Activated CD4-positive, alpha-beta T cell treated with anti-CD3 and anti-CD28 coated beads, Interleukin-2, amount 50 U/mL, for 1 hour (primary cell): ENCODE measurements around the gene DRG2.

Source experiments
- DNase-seq: peaks from one replicate; pipeline ENCODE4 v3.0.0-alpha.2; 2020

The DRG2 gene, protein sequence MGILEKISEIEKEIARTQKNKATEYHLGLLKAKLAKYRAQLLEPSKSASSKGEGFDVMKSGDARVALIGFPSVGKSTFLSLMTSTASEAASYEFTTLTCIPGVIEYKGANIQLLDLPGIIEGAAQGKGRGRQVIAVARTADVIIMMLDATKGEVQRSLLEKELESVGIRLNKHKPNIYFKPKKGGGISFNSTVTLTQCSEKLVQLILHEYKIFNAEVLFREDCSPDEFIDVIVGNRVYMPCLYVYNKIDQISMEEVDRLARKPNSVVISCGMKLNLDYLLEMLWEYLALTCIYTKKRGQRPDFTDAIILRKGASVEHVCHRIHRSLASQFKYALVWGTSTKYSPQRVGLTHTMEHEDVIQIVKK

DNA sequence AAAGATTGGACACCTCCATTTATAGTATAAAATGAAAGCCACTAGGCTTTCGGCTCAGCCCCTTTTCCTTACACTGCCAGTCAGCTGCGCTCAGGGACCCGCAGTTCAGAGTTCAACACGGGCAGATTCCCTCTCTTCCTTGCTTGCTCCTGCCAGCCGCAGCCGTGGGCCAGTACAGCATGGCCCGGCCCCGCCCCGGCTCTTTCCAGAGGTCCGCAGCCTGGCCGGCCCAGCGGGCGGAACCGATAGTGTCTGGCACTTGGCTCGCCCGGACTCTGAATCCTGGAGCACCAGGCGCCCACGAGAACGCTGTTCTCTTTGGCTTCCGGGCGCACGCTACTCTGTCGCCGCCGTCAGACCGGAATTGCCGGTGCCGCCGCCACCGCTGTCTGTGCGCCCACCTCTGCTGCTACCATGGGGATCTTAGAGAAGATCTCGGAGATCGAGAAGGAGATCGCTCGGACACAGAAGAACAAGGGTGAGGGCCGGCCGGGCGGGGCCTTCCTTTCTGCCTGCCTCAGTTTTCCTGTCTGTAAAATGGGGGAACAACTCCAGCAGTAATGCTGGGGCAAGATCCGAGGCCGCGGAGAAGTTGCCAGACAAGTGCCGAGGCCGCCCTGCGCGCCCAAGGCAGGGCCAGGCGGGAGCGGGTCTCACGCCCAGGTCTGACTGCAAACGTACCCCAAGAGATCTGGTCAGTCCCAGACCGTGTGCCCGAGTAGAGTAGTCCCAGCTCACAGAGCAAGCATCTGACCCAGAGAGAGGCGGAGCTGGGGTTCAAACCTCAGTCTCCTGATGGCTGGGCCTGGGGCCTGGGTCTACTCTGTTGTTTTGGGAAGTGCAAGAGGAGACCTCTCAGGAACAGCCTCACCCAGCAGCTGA lies at the start of gene DRG2:
Gene DRG2, plus strand, starts transcription at position 339 of the 882 bp plus-strand sequence. Its CDS starts 76 bp downstream, at position 415.
- peak; percentile 86 for DNase-seq

DNA sequence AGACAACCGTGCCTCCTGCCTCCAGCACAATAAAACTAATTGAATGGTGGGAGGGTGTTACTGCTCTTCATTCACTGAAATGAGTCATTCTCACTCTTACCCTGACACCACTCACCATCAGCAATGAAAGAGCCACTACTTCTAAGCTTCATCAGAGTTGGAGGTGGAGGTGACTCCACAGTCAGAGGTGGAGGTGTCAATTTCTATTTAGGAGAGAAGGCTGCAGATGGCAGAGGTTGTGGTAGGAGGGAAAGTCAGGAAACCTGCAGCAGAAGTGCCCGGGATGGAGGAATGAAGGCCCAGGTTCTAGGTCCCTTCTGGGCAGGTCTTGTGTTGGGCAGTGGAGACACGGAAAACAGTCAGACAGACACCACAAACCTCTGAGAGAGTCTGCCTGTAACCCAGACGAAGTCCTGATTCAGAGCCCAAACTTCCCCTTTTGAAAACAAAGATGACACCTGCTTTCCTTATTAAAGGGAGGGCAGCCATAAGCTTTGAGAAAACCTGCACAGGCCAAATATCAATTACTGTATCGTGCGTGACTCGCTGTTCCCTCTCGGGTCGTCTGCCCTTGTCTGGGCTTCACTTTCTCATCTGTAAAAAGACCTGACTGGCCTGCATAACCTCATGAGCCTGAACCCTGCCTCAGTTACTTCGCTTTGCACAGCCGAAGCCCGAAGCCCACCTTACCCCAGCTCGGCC lies 49.4 kb upstream of the DRG2 start:
- DNase-seq: no peak

DNA sequence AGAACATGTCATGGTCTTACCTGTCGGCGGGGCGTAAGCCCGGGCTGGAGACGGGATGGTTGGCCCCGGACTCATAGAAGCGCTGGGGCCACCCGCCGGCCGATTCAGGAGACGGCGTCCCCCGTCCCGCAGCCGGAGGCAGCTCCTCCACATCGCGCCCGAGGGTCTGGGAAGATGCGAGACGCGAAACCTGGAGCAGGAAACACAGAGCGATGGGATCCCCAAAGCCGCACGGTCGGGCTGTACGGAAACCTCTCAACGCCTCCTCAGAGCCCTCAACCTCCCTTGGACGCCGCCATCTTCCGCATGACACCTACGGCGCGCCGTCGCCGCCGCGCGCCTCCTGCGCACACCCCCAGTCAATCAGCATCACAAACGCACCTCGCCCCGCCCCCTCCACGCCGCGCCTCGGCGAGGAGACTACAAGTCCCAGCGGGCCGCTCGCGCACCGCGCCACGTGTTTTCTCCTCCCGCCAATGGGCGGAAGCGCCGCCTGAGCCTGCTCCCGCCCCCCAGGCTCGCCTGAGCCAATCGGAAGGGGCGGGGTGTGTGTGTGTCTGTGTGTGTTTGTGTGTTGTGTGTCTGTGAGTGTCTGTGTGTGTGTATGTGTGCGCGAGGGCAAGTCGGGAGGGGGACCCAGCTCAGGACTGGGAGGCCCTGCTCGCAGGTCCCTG lies 48.8 kb upstream of the DRG2 start, which contains the start of the genes ATPAF2 and GID4:
Gene ATPAF2, minus strand, starts transcription at position 308 of the 674 bp plus-strand sequence. Its CDS starts 155 bp downstream, at position 153.
Gene GID4, plus strand, starts transcription at position 548 of the 674 bp plus-strand sequence. Its CDS starts 57 bp downstream, at position 605.
- peak; percentile 99 for DNase-seq

DNA sequence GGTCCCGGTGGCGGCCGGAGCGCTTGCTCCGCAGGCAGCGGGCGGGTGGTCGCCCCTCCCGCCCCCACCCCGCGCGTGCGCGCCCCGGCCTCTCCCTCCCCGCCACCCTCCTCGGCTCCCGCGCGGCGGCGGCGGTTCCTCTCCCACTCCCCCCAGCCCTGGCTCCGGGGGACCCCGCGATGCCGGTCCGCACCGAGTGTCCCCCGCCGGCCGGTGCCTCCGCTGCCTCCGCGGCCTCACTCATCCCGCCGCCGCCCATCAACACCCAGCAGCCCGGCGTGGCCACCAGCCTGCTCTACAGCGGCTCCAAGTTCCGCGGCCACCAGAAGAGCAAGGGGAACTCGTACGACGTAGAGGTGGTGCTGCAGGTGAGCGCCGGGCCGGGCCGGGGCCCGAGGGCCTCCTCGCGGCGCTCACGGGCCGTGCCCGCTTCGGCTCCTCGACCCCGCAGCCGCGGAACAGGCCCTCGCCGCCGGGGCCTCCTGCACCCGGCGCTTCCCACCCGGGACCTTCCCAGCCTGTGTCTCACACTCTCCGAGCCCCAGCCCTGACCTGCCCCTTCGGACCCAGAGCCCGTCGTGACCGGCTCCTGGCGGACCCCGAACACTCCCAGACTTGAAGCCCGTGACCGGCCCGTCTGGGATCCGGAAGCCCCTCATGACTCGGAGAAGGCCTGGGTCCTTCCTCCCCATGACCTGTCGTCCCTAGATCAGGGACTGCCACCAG lies 48.0 kb upstream of the DRG2 start:
- no peak for DNase-seq

DNA sequence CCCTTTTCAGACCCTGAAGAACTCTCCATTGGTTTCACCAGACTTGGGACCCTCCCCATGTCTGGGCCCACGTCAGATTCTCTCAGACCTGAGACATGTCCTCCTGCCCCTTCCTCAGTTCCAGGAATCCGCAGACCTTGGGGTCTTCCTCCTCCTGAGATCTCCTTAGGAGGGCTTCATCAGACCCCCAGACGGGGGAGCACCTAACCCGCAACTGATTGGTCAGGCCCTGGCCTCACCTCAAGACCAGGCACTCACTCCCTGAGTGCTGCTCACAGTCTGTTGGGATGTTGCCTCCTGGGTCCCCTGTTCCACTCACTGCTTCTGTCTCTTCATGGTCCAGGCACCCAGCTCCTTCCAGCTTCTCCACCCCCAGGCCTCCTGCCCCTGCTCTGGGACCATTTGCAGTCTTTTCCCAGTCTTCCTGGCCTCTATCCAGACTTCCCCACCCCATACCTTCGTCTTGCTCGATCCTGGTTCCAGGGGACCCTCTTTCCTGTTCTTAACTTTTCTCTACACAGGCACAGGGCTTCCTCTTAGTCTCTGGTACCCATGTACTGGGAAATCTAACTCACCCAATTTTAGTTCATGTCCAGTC lies 47.4 kb upstream of the DRG2 start:
- DNase-seq: no peak

DNA sequence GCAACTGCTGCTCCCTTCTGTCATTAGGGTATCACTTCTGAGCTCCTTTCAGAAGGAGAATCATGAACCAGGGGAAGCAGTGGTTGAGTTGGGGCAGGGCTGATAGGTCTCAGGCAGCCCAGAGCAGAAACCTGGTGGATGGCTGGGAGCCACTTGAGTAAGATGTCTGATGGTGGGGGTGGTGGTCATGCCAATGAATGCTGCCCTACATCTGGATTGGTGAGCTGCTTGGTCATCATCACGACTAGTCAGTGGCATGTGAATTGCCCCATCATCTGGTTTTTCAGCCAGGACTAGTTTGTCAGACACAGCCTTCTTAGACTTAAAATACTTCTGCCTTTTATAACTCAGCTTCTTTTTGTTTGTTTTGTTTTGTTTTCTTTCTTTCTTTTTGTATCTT lies 46.0 kb upstream of the DRG2 start:
- no peak for DNase-seq

DNA sequence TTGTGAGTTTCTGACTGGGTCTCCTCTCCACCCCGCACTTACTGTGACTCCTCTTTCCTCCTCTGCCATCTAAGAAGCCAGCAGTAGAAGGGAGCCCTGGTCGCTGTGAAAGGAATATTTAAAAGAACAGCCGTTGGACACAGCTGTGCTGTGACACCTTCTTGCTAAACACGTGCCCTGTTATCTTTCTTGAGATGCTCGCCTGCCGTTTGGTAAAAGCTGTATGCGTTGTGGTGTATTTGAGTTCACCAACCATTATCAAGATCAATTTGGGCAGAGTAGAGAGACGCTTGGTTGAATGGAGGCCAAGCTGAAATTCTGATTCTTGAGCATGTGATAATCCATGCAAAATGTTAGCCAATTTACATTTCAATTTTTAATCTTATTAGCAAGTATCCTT lies 44.8 kb upstream of the DRG2 start:
- DNase-seq: no peak

DNA sequence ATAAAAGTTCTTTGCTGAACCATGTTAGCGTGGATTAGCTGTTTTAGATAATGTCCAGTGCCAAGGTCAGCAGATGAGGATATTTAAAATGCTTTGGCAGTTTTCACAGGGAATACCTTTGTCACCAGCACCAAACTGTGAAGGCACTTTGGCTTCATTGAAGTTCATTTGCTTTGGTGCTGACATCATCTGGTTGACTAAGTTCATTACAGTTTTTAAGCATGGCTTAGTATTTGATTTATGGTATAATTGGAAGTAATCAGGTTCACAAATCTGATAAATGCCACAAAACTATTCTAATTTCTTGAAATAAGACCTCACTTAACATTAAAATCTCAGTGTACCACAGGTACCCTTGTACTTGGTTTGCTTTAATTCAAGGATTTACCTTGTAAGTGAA lies 44.3 kb upstream of the DRG2 start:
- no peak for DNase-seq

DNA sequence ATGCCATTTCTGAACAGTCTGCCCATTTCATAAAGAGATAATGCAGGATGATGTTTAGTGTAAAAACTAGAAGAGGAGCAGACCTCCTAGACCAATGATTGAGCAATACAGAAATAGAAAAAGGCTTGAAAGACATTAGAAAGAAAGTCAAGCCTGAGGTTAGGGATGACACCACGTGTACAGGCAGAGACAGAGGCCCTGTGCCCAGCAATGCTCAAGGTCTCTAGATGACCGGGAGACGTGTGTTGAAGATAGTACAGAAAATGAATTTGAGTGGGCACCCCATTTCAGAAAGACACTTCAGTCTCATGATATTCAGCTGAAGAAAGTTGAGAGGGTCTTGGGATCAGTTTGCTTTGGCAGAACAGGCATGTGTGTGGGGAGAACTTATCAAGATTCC lies 43.1 kb upstream of the DRG2 start:
- no peak for DNase-seq

DNA sequence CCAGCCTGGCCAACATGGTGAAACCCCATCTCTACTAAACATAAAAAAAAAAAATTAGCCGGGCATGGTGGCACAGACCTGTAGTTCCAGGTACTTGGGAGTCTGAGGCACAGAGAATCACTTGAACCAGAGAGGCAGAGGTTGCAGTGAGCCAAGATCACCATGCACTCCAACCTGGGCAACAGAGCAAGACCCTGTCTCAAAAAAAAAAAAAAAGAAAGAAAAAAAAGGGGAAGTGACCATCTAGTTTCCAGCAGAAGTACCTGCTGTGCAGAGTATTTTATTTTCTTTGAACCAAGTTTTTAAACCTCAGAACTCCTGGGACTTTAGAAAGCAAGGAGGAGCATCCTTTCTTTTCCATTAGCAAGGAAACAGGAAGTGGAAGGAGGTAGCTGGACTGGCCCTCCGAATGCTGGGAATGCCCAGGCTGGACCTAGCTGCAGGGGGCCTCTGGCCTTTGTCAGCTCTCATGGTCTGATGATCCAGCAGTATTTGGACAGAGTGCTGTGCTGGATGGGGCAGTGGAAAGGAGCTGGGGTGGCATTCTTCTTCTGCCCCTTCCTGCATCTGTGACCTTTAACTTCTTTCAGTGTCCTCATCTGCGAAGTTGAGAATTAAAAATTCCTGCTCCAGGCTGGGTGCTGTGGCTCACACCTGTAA lies 41.9 kb upstream of the DRG2 start:
- no peak for DNase-seq

DNA sequence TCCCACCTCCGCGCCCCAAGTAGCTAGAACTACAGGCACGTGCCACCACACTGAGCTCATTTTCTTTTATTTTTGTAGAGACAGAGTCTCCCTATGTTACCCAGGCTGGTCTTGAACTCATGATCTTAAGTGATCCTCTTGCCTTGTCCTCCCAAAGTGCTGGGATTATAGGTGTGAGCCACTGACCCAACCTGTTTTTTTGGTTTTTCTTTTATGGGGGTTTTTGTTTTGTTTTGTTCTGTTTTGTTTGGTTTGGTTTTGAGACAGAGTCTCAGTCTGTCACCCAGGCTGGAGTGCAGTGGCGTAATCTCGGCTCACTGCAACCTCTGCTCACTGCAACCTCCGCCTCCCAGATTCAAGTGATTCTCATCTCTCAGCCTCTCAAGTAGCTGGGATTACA lies 32.2 kb upstream of the DRG2 start:
- no peak for DNase-seq

DNA sequence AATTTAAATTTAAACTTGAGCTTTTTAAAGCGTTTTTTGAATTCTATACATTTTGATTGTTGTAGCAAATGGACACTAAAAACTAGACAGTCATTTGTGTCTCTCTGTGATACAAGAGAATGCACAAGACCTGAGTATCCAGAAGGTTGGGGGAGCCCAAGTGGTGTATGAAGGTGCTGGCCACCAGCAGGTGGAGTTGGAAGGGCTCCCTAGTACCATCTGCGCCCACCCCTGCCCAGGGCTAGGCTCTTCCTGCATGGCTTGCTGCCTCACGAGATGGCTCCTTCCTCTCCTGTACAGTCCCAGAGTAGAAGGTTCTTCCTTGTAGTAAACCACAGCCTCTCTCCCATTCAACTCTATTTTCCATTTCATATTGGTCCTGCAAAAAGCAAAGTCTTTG lies 31.5 kb upstream of the DRG2 start:
- no peak for DNase-seq

DNA sequence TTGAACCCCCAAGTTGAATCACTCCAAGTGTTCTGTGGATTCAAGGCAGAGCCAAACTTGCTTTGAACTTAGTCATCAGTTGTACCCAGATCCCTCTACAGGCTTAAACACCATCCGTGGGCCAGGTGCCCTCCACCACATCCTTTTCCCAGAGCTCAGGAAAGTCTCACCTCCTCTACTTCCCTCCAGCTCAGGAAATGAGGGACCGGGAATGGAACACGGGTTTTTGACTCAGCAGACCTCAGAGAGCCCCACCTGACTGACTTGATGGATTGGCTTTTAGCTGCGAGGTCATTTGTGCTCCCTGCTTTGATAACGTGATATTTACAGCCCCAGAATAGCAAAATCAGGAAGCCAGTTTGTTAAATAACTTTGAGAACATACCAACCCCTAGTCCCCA lies 28.5 kb upstream of the DRG2 start:
- no peak for DNase-seq

DNA sequence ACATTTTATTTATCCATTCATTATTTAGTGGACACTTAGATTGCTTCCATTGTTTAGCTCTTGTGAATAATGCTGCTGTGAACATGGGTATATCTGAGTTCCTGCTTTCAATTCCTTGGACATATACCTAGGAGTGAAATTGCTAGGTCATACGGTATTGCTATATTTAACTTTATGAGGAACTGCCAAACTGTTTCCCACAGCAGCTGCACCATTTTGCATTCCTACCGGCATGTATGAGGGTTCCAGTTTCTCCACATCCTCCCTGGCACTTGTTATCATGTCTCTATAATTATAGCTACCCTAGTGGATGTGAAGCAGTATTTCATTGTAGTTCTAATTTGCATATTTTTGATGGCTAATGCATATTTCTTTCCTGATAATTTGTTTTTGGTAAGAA lies 23.7 kb upstream of the DRG2 start:
- no peak for DNase-seq

DNA sequence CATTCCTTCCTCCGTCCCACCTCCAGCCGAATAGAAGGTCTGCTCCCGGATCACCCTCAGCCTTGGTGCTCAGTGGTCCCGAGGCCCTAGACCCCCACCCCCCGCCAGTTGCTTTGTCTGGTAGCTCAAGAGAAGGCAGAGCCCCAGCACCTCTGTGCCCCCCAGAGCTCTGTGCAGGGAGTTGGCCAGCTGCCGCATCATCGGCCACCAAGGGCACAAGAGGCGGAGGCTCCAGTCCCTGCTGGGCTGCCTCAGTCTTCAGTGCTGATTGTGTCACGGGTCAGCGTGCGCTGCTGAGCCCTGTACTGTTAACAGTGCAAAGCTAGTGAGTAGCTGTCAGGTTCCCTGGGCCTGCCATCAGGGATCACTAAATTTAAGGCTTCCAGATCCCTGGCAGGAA lies 22.2 kb upstream of the DRG2 start:
- no peak for DNase-seq

DNA sequence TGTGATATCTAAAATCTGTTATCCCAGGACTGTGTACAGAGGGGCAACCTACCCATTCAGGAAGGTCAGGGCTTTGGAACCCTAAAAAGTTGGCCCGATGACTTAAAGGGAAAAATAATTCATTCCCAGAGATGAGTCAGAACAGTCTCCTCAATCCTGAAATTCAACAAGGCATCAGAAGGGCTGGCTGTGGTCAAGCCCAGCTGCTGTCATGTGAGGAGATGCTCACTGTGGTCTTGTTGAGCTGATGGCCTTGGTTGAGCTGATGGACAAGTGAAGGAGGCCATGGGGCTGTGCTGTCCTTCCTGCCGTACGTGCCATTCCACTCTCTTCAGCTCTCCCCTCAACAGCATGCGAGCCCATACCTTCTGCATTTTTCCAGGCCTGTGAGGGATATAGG lies 20.9 kb upstream of the DRG2 start:
- DNase-seq: no peak

DNA sequence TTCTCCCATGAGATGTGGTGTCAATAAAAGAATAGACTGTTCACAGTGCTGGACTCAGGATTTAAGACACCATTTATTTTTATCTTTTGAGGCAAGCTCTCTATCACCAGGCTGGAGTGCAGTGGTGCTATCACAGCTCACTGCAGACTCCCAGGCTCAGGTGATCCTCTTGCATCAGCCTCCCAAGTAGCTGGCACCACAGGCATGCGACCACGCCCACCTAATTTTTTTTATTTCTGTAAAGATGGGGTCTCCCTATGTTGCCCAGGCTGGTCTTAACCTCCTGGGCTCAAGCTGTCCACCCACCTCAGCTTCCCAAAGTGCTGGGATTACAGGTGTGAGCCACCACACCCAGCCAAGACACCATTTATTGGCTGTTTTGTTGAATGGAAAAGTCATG lies 18.6 kb upstream of the DRG2 start:
- no peak for DNase-seq

DNA sequence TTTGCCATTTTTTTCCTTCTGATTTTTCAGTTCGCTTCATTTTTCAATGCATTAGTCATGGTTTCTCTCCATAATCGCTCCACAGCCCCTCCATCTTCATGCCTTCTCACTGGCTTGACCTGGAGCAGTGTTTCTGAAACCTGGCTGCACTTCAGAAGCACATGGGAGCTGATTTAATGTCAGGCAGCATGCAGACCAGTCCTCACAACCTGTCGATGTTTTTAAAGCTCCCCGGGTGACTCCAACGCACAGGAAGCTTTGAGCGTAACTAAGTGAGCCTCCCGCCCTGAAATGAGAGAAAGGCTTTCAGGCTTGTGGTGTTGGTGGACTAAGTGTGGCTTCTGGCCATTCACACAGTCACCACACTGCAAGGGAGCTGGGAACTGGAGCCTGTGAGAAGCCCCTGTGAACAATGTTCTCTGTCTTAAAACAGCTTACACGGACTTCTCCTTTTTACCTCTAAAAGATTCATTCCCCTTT lies 16.8 kb upstream of the DRG2 start:
- DNase-seq: no peak

DNA sequence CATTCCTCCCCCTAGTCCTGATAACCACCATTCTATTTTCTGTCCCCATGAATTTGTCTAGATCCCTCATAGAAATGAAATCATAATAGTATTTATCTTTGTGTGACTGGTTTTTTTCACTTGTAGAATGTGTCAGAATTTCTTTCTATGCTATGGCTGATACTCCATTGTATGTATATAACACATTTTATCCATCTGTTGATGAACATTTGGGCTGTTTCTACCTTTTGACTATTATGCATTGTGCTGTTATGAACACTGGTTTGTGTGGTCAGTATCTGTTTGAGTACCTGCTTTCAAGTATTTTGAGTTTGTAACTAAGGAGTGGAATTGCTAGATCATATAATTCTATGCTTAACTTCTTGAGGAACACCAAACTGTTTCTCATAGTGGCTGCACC lies 16.0 kb upstream of the DRG2 start:
- no peak for DNase-seq

DNA sequence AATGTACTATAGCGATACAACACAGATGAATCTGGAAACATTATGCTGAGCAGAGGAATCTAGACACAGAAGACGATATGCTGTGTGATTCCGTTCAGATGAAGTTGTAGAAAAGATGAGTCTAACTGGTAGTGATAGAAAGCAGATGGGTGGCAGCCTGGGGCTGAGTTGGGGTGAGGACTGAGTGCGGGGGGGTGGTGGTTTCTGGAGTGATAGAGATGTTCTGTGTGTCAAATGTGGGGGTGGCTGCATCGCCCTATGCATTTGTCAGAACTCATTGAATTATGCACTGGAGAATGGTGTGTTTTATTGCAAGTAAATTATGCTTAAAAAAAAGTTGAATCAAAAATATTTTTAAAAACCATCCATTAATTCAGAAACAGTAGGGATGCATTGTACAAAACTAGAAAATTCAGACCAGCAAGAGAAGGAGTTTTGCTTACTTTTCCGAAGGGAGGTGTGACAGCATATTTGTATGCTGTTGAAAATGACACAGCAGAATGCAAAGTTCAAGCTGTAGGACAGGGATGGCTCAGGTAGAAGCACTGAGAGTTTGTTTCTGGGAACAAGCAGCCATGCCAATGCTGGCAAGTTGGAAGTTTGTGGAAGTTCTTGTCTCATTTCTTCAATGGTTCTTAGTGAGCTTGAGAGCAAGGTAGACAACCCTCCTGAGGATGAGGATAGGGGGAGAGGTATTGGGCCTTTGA lies 13.0 kb upstream of the DRG2 start:
- DNase-seq: no peak
